MM.1S (cell line): ENCODE data around the gene IL37.

Experiments
- CTCF ChIP-seq: fragments of 300-600 bp; sonication (generic); IDR thresholded peaks from 2 replicates; pipeline ENCODE4 v1.5.1; 2016; ENCODE audit warnings: antibody characterized with exemption, low read length, mixed read lengths
- EZH2 ChIP-seq: fragments of 300-600 bp; sonication (generic); optimal IDR thresholded peaks from 2 replicates; pipeline ENCODE3; 2017; ENCODE audit warnings: low read depth, mild to moderate bottlenecking, antibody characterized with exemption, low read length, mixed read lengths
- EZH2phosphoT487 ChIP-seq: fragments of 300-600 bp; sonication (generic); IDR thresholded peaks from 2 replicates; pipeline ENCODE4 v1.6.1; 2018; ENCODE audit warnings: antibody characterized with exemption, low read length

- TF ChIP-seq CTCF (no peak), EZH2 (no peak), EZH2phosphoT487 (no peak)
Observed at GRCh38 chr2:112916145-112916571, 5.2 kb downstream of the IL37 start.
